ENCODE results near the gene DIPK1C.

DNA sequence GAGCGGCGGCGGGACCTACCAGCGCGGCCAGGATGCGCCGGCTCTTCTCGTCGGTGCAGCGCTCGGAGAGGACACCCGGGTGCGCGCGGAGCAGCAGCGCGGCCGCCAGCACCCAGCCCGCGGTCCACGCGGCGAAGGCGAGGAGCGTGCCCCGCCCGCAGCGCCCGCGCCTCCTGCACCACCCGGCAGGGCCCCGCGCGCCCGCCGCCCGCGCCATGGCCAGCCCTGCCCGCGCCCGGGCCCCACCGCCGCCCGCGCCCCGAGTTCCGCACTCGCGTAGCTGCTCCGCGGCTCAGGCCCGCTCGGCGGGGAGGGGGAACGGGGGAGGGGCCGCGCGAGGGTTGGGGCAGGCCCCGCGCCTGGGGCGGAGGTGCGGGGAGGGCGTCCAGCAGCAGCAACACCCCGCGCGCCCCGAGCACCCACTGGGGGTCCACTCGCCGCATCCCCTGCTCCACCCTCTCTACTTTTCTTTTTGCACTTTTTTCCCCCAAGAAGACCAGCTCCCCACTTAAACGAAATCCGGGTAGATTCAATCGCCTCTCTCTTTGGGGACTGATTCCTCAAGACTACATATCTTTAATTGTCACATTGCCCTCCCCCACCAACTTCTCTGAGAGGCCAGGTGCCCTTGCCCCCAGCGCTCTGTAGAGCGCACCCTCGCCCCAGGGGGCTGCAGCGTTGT, at the start of gene DIPK1C:
- TF ChIP-seq TAF1 (IDR thresholded peaks at IDR 0.05; ENCODE audit: low read depth, low read length) (no peak), POLR2A (IDR thresholded peaks at IDR 0.05; ENCODE audit: low read depth, low read length) (no peak)

Measured in GM12891 (cell line).